Thoracic aorta (tissue), 2 donors: ENCODE results near the gene LUZP1. TPM values are rescaled to one million over a fixed set of nuclear protein-coding genes. Genes with fewer than 3 reads are reported as not detected.

Experiments used
- ATAC-seq: fragments of 150-250 bp; one replicate; pipeline ENCODE4 v1.8.0; 2017; ENCODE audit warnings: low read depth; ENCODE audit not compliant: insufficient number of reproducible peaks, low FRiP score
- DNase-seq: peaks from one replicate; pipeline ENCODE4 v3.0.0-alpha.2; 2020; ENCODE audit warnings: low spot score
- H3K27ac ChIP-seq, 2 donors: fragments of 200-600 bp; sonication (generic); 1 replicate in 1 of 2; 2 replicates in 1 of 2; pipeline ENCODE4 v1.5.1; 2016; ENCODE audit warnings: mild to moderate bottlenecking in 2 of 2, moderate library complexity in 2 of 2
- H3K27me3 ChIP-seq: fragments of 200-600 bp; sonication (generic); replicated peaks from 2 replicates; pipeline ENCODE4 v1.6.0; 2016; ENCODE audit warnings: mild to moderate bottlenecking; ENCODE audit not compliant: insufficient read depth
- H3K36me3 ChIP-seq: fragments of 200-600 bp; sonication (generic); one replicate; pipeline ENCODE4 v1.5.1; 2016
- H3K4me1 ChIP-seq, 2 donors: fragments of 200-600 bp; sonication (generic); 1 replicate in 1 of 2; 2 replicates in 1 of 2; pipeline versions ENCODE4 v1.5.1 to v1.6.0; 2016; ENCODE audit warnings: low read depth in 2 of 2, mild to moderate bottlenecking in 1 of 2; ENCODE audit not compliant: control insufficient read depth in 1 of 2
- H3K4me3 ChIP-seq: fragments of 200-600 bp; sonication (generic); 2 replicates; pipeline ENCODE4 v1.5.1; 2016; ENCODE audit warnings: mild to moderate bottlenecking
- H3K9me3 ChIP-seq: fragments of 200-600 bp; sonication (generic); 2 replicates; pipeline ENCODE4 v1.5.1; 2016
- total RNA-seq, 2 donors: library from RNA; depleted of rRNA; stranded (reverse); fragments of >200 nt; gene quantifications; one replicate each; pipeline versions ENCODE4 v1.1.0 to v1.2.3, GENCODE V29; 2016
- TF ChIP-seq, protein P1 (sequence below): fragments of 200-600 bp; sonication (generic); IDR thresholded peaks from one replicate; pipeline ENCODE4 v1.5.1; 2019; ENCODE audit warnings: antibody characterized with exemption

The LUZP1 gene
- total RNA-seq, 2 donors from 2014 or later: 17.9 to 38.4 TPM

DNA sequence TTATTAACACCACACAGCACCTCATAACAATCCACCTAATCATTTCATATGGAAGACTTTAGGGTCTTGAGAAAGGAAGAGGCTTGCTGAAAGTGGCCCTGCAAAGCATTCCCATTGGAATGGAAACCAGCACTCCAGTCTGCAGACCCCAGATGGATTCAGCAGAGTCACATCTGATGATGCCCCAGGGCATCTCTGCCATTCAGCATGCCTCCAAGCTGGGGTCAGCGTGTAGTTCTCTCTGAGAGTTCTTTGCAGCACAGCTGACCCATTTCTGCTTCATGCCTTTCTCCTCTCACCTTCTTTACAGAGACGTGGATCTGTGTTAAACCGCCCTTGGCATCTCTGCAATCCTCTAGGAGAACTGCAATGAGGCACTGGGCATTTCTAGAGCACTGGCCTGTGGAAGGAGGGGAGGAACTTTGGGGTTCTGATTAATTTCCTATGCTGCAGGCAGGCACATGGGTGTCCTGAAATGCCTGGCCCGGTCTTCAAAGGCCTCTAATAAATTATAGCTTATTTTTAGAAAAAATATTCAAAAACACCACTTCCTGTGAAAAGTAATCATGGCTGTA lies 2.6 kb upstream of the LUZP1 start:
- H3K27me3 ChIP-seq: no peaks in the 10 kb centered on the region
- DNase-seq: no peak
- TF ChIP-seq, protein P1, sequence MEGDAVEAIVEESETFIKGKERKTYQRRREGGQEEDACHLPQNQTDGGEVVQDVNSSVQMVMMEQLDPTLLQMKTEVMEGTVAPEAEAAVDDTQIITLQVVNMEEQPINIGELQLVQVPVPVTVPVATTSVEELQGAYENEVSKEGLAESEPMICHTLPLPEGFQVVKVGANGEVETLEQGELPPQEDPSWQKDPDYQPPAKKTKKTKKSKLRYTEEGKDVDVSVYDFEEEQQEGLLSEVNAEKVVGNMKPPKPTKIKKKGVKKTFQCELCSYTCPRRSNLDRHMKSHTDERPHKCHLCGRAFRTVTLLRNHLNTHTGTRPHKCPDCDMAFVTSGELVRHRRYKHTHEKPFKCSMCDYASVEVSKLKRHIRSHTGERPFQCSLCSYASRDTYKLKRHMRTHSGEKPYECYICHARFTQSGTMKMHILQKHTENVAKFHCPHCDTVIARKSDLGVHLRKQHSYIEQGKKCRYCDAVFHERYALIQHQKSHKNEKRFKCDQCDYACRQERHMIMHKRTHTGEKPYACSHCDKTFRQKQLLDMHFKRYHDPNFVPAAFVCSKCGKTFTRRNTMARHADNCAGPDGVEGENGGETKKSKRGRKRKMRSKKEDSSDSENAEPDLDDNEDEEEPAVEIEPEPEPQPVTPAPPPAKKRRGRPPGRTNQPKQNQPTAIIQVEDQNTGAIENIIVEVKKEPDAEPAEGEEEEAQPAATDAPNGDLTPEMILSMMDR: no peak
- H3K4me1 ChIP-seq: peaks cover 19 to 39% of the 10 kb centered on the region in 2 donors
- no peaks in the 10 kb centered on the region for H3K36me3 ChIP-seq
- H3K9me3 ChIP-seq: no peaks in the 10 kb centered on the region
- H3K27ac ChIP-seq: peak overlapping the region; percentile 7 to 20
- ATAC-seq: no peak
- no peak overlapping the region for H3K4me3 ChIP-seq

DNA sequence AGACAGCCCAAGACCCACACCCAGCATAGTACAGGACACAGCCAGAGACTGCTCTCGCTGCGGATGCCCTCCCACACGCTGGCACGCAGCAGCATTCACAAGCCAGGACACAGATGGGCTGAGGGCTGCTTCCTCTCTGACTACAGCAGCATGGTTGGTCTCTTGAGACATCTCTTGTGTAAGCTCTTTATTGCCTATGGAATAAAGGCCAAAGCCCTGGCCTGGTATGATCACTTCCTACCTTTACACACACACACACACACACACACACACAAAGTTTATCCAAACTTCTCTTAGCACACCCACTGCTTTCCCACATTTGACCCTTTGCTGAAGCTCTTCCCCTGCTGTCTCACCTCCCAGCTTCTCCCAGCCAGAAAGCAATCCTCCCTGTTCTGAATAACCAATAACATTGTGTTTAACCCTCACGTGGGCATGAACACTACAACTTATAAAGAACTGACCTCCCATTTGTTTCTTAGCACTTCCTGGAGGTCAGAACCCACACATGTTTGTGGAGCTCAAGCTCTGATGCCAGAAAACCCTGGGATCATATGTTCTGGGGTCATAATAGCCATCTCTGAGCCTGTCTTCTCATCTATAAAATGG lies 1.2 kb upstream of the LUZP1 start:
- no peak for ATAC-seq

DNA sequence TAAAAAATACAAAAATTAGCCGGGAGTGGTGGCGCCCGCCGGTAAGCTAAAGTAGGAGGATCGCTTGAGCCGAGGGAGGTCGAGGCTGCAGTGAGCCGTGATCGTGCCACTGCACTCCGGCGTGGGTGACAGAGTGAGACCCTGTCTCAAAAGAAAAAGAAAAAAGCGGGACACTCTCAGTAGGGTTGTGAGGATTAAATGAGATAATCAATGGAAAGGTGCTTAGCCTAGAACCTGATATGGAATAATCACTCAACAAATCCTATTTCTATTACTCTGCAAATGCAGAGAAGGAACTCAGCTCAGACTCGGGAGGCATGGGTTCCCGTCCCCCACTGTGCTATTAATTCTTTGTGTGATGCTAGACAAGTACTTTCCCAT lies 529 bp upstream of the LUZP1 start:
- no peak for DNase-seq
- ATAC-seq: no peak
- no peaks in the 10 kb centered on the region for H3K9me3 ChIP-seq
- H3K27me3 ChIP-seq: no peaks in the 10 kb centered on the region
- TF ChIP-seq, protein P1: no peak
- H3K4me1 ChIP-seq: peaks cover 26 to 43% of the 10 kb centered on the region in 2 donors
- H3K4me3 ChIP-seq: peak overlapping the region; percentile 97
- H3K27ac ChIP-seq: peak overlapping the region; percentile 82 to 83
- H3K36me3 ChIP-seq: no peaks in the 10 kb centered on the region

More for the DNA sequence above, 1.2 kb upstream of the LUZP1 start:
- Histone ChIP-seq H3K27ac (peak overlapping the region; percentile 82 to 83), H3K9me3 (no peaks in the 10 kb centered on the region), H3K27me3 (no peaks in the 10 kb centered on the region), H3K4me1 (peaks cover 26 to 49% of the 10 kb centered on the region in 2 donors), H3K4me3 (peak overlapping the region; percentile 97), H3K36me3 (no peaks in the 10 kb centered on the region)
- DNase-seq: peak; percentile 23
- TF ChIP-seq, protein P1: no peak

DNA sequence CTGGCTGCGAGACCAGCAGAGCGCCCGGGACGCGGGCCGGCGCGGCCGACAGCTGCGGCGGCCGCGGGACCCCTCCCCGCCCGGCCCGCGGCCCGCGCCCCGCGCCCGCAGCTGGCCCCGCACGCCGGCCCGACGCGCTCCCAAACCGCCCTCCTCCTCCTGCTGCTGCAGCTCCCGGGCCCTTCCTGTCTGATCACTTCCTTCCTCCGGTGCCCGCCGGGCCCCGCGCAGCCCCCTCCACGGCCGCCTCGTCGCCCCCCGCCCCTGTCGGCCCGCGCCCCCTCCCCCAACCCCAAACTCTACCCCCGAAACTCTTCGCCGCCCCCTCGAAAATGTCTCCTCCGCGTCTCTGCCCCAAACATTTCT lies 594 bp downstream of the LUZP1 start:
- Histone ChIP-seq H3K9me3 (no peaks in the 10 kb centered on the region), H3K27me3 (no peaks in the 10 kb centered on the region), H3K27ac (peak overlapping the region; percentile 82 to 83), H3K36me3 (no peaks in the 10 kb centered on the region), H3K4me1 (peaks cover 26 to 43% of the 10 kb centered on the region in 2 donors), H3K4me3 (peak overlapping the region; percentile 97)
- DNase-seq (no peak), ATAC-seq (no peak)
- TF ChIP-seq, protein P1: no peak

DNA sequence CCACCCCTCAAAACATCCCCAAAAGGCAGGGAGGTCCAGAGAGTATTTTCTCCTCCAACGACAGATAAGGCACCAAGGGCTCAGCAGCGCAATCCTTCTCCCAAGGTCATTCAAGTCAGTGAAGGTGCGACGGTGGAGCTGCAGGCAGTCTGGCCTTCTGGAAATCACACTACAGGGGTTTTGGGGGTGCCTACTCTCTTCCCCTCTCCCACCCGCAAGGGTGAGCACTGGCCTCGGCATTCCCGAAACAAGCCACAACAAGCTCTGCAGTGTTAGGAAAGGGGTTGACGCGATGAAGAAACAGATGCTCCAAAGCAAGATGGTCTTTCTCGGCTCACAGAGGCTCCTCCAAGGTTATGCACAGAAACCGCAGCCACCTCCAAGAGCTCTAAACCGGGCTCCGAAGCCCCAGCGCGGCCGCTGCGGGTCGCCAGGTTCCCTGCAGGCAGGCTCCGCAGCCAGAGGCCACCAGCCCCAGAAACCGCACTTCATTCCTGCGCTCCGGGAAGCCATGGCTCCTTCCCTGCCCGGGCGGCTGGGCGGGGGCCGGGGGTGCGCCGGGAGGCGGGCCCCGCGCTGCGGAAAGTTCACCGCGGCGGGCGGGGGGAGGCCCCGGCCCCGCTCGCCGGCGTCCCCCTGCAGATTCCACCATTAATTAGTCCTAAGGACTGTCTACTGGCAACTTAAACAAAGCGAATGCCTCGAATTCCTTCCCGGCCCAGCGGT lies 1.1 kb downstream of the LUZP1 start:
- ATAC-seq: no peak

More for the DNA sequence above, 1.1 kb downstream of the LUZP1 start:
- Histone ChIP-seq H3K27ac (peak overlapping the region; percentile 79 to 82), H3K36me3 (no peaks in the 10 kb centered on the region), H3K27me3 (no peaks in the 10 kb centered on the region), H3K9me3 (no peaks in the 10 kb centered on the region), H3K4me3 (peak overlapping the region; percentile 97), H3K4me1 (peaks cover 26 to 43% of the 10 kb centered on the region in 2 donors)
- no peak for DNase-seq
- TF ChIP-seq, protein P1: no peak
